HUES6 (cell line): ENCODE results near the gene LILRB2.
"Not testable (repeated sequence)": the region's sequence is repeated elsewhere in the genome, so short reads cannot be mapped to it uniquely, and the experiment has no call there.

Experiments used
- H3K27ac ChIP-seq: 2 replicates; pipeline ENCODE4 v1.7.0; 2013; ENCODE audit warnings: low read depth, mild to moderate bottlenecking, low read length, inconsistent platforms
- H3K27me3 ChIP-seq: 2 replicates; pipeline ENCODE4 v1.6.1; 2013; ENCODE audit warnings: low read length; ENCODE audit not compliant: control insufficient read depth, insufficient read depth
- H3K36me3 ChIP-seq: 2 replicates; pipeline ENCODE4 v1.6.1; 2013; ENCODE audit warnings: low read length; ENCODE audit not compliant: control insufficient read depth, insufficient read depth
- H3K4me1 ChIP-seq: 2 replicates; pipeline ENCODE4 v1.6.1; 2013; ENCODE audit warnings: low read length; ENCODE audit not compliant: control insufficient read depth, insufficient read depth
- H3K4me3 ChIP-seq: 2 replicates; pipeline ENCODE4 v1.5.1; 2013; ENCODE audit warnings: low read depth, low read length
- H3K9ac ChIP-seq: one replicate; pipeline ENCODE4 v1.6.1; 2013; ENCODE audit warnings: mild to moderate bottlenecking, low read length
- H3K9me3 ChIP-seq: 2 replicates; pipeline ENCODE4 v1.6.1; 2013; ENCODE audit warnings: low read depth, low read length; ENCODE audit not compliant: control insufficient read depth, insufficient read depth

Gene LILRB2

DNA sequence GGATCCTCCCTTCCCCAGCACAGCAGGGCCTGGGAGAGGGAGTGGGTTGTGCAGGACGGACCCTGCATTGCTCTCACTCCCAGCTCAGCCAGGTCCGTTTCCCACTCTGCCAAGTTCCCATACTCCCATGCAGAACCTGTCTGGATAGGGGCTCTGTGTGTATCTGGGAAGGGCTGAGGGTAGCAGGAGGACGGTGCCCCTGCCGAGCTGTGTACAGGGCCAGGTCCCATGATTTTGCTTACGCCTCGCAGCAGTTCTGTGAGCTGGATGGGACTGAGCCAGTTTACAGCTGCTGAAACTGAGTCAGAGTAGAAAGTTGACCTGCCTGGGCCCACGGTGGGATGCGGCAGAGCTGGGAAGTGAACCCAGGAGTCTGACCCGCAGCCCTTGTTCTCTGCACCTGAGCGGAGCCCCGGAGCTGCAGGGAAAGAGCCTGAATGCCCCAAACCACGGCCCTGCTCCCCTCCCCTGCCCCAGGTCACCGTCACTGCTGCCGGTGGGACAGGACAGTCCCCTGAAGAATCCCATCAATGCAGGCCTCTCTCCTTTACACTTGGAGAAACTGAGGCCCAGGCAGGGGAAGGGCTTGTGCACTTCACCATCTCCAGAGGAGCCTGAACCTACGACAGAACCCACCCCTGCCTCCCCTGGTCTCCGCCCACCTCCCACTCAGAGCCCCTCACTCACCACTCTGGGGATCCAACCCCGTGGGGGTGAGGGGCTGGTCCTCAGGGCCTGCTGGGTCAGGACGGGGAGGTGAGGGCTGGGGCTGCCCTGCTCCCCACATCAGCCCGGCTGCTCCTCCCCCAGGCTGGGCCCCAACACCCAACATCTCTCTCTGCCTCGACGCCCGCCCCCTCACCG, 27.3 kb downstream of the LILRB2 start:
- peaks cover 23% of the 10 kb centered on the region for H3K27me3 ChIP-seq
- H3K9ac ChIP-seq, result no peak overlapping the region
- H3K4me1 ChIP-seq, result peaks cover 15% of the 10 kb centered on the region
- no peaks in the 10 kb centered on the region for H3K36me3 ChIP-seq
- H3K9me3 ChIP-seq, result no peaks in the 10 kb centered on the region
- no peak overlapping the region for H3K4me3 ChIP-seq
- no peak overlapping the region for H3K27ac ChIP-seq

DNA sequence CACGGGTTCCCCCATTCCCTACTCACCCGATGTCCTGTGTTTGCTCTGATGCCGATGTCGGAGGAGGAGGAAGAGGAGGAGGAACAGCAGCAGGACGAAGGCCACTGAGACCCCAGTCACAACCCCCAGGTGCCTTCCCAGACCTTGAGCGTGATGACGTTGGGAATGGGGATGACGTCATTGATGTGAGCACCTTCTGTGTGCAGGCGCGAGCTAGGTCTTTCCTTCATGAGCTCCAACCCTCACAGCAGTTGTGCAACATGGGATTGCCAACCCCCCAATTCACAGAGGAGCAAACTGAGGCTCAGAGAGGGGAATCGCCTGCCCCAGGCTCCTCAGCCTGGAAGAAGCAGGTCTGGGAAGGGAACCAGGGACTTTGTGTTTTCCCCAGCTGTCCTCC, 28.1 kb downstream of the LILRB2 start:
- no peak overlapping the region for H3K27ac ChIP-seq
- no peak overlapping the region for H3K9ac ChIP-seq
- H3K4me1 ChIP-seq, result peaks cover 15% of the 10 kb centered on the region
- H3K9me3 ChIP-seq, result no peaks in the 10 kb centered on the region
- no peak overlapping the region for H3K4me3 ChIP-seq
- H3K27me3 ChIP-seq, result peaks cover 23% of the 10 kb centered on the region
- H3K36me3 ChIP-seq, result no peaks in the 10 kb centered on the region

DNA sequence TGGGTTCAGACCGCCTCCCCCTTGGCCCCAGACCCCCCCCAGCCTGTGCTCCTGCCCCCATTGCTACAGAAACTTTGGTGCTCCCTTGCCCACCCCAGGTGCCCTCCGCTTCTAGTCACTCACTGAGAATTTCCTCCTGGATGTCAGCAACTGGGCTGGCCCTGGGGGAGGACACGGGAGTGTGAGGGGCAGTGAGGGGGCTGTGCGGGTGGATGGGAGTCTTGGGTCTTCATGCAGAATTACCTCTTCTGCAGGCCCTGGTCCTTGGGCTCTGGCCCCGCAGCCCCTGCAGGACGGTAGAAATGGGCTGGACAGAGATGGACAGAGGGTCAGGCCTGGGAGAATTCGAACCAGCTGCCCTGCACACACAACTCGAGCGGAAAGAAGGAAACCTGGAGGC, 28.7 kb downstream of the LILRB2 start:
- Histone ChIP-seq H3K9me3 (no peaks in the 10 kb centered on the region), H3K4me1 (peaks cover 15% of the 10 kb centered on the region), H3K36me3 (no peaks in the 10 kb centered on the region), H3K27me3 (peaks cover 22% of the 10 kb centered on the region), H3K4me3 (no peak overlapping the region), H3K27ac (no peak overlapping the region), H3K9ac (no peak overlapping the region)

DNA sequence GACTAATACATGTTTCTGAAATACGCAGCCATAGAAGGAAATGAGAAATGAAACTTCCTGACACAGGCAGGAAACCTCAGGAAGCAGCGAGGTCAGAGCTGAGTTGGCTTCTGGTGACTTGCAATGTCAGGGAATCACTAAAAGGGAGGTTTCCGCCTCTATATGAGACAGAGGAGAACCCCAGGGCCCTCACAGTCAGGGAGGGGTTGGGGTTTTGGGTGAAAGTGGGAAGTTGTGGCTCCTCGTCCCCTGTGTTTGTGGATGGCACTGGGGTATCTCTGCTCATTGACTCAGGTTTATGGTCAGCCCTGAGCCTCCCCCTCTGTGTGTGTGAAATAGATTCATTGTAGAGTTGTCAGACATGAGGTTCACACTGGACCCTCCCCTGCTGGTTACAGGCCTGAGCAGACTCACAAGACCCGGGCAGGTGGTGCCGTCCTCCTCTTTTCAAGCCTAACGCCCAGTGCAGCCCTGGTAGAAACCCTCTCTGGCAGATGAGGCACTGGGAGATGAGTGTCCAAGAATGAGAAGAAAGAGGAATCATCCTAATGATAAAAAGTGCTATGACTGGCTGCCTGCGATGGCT, 32.8 kb downstream of the LILRB2 start:
- Histone ChIP-seq H3K27ac (no peak overlapping the region), H3K27me3 (0 out of 2 replicates have a peak, but pooled peaks cover 9% of the 10 kb centered on the region), H3K4me1 (no peaks in the 10 kb centered on the region), H3K4me3 (no peak overlapping the region), H3K9me3 (no peaks in the 10 kb centered on the region), H3K9ac (no peak overlapping the region), H3K36me3 (no peaks in the 10 kb centered on the region)

DNA sequence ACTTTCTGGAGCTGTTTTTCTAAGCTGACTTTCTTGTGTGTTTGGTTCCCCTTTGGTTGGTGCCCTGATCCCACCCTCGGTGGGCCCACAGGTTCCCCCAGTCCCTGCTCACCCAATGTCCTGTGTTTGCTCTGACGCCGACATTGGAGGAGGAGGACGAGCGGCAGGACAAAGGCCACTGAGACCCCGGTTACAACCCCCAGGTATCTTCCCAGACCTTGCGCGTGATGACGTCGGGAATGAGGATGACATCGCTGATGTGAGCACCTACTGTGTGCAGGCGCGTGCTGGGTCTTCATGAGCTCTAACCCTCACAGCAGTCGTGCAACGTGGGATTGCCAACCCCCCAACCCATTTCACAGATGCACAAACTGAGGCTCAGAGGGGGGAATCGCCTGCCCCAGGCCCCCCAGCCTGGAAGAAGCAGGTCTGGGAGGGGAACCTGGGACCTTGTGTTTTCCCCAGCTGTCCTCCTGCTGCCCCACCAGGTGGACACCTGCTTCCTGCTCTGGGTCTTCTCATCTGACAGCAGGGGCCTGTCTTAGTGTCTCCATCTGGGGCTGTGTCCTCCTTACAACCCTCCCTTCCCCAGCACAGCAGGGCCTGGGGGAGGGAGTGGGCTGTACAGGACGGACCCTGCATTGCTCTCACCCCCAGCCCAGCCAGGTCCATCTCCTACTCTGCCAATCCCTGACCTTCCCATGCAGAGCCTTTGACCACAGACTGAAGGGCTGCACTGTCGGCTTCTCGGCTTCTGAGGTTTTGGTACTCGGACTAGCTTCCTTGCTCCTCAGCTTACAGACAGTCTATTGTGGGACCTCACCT, 33.6 kb downstream of the LILRB2 start:
- Histone ChIP-seq H3K27me3 (0 out of 2 replicates have a peak, but pooled peaks cover 1% of the 10 kb centered on the region), H3K27ac (no peak overlapping the region), H3K9me3 (no peaks in the 10 kb centered on the region), H3K4me1 (no peaks in the 10 kb centered on the region), H3K4me3 (no peak overlapping the region), H3K36me3 (no peaks in the 10 kb centered on the region), H3K9ac (no peak overlapping the region)

DNA sequence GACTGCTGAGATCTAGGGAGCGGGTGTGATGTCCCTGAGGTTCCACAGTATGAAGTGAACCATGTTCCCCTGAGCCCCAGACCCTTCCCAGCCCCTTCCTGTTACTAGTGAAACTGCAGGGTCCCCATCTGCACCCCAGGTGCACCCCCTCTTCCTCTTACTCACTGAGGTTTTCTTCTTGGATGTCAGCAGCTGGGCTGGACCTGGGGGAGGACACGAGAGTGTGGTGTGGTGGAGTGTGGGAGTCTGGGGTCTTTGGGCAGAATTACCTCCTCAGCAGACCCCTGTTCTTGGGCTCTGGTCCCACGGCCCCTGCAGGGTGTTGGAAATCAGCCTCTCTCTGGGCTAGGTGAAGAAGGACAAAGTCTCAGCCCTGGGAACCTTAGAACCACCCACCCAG, 35.0 kb downstream of the LILRB2 start:
- H3K27ac ChIP-seq, result no peak overlapping the region
- H3K4me1 ChIP-seq, result no peaks in the 10 kb centered on the region
- no peaks in the 10 kb centered on the region for H3K27me3 ChIP-seq
- H3K36me3 ChIP-seq, result no peaks in the 10 kb centered on the region
- no peak overlapping the region for H3K4me3 ChIP-seq
- no peak overlapping the region for H3K9ac ChIP-seq
- H3K9me3 ChIP-seq, result no peaks in the 10 kb centered on the region

DNA sequence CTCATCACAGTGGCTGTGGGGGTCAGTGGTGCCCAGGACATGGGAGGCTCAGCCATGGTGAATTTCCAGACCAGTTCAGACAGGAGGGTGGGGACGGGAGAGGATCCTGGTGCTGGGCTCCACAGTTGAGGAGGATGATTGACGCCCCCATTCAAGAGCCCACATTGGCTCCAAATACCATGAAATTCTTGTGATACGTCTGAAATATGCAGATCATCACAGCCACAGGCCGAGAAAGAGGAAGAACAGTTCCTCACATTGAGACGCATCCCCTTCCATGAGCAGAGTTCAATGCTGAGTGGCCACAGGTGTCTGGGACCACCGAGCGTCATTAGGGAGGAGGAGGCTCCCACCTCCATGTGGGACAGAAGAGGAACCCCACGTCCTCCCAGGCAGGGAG, 37.1 kb downstream of the LILRB2 start:
- not testable (repeated sequence) for H3K36me3 ChIP-seq, H3K4me3 ChIP-seq, H3K4me1 ChIP-seq, H3K9me3 ChIP-seq, H3K9ac ChIP-seq, H3K27me3 ChIP-seq, H3K27ac ChIP-seq

DNA sequence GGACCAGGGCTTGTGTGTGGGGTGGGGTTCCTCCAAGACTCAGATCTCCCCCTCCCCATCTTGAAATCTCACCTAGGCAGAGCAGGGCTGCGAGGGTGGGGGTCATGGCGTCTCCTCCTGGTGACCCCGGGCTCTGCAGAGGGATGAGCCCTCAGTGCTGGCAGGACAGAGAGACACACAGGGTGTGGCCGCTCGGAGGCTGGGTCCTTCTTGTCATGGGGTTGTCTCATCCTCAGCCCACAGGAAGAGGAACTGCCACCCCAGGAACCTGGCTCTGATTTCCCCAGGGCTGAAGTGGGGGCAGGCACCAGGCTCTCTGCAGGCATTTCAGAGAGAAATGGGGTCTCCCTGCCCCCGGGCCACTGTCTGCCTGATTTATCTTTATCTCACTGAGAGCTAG, 38.3 kb downstream of the LILRB2 start, which contains the start of gene LILRA6:
Gene LILRA6 (minus strand): TSS at position 145 of the 400 bp plus-strand sequence.
- H3K9ac ChIP-seq, H3K4me1 ChIP-seq, H3K27me3 ChIP-seq, H3K9me3 ChIP-seq, H3K4me3 ChIP-seq, H3K36me3 ChIP-seq, H3K27ac ChIP-seq: not testable (repeated sequence)

DNA sequence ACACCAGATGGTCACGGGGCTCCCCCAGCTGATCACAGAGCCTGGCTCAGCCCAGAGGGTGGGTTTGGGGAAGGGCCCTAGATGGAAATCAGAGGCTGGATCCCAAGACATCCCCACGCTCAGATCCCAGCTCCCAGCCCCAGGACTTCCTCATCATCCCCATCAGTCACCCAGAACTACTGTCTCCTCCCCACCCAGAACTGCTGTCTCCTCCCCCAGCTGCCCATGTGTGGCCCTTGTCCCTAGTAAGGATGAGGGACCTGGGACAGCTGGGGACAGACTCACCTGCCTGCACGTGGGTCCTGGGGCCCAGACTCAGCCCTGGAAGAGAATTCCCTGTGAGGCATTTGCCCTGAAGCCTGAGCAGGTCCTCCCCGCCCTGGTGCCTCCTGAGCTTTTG, 38.7 kb downstream of the LILRB2 start:
- not testable (repeated sequence) for H3K36me3 ChIP-seq, H3K4me1 ChIP-seq, H3K27me3 ChIP-seq, H3K4me3 ChIP-seq, H3K9me3 ChIP-seq, H3K27ac ChIP-seq, H3K9ac ChIP-seq

DNA sequence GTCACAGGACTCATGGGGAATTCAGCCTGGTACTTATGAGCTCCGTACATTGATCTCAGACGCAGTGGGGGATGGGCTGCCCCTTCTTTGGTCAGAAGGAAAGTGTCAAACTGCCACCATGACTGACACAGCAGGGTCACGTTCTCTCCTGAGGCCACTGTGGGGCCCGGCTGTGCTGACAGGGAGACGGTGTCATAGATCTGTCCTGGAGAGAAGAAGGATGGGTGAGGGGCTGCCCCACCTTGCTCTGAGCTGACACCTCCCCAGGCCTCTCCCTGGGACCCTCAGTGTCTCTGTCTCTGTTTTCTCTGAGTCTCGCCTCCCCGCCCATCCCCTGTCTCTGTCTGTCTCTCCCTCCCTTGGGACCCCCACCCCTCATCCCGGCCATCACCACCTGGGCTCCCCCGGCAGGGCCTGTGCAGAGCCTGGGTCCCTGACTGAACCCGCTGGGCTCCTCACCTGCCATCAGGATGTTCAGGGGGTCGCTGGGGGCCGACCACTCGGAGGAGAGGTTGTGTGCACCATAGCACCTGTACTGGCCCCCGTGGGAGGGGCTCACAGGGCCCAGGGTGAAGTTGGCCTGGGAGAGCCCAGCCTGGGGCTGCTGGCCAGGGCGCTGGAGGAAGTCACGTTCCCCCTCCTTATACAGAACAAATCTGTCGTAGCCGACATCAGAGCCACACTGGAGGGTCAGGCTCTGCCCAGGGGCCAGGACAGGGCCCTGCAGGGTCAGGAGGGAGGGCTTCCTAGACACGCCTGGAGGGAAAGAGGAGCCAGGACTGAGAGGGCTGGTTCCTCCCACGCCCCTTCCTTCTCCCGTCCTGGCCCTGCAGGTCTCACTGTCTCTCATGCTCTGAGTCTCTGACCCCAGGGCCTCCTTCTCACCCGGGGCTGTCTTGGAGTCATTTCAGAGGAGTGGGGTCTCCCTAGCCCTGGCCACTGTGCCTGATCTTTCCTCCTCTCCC, 40.3 kb downstream of the LILRB2 start:
- not testable (repeated sequence) for H3K9me3 ChIP-seq, H3K4me1 ChIP-seq, H3K36me3 ChIP-seq, H3K27ac ChIP-seq, H3K9ac ChIP-seq, H3K4me3 ChIP-seq
- peaks cover 11% of the 10 kb centered on the region; the same call in 1 of the 2 replicates for H3K27me3 ChIP-seq
